ENCODE results near the gene CCDC34.

The CCDC34 gene

DNA sequence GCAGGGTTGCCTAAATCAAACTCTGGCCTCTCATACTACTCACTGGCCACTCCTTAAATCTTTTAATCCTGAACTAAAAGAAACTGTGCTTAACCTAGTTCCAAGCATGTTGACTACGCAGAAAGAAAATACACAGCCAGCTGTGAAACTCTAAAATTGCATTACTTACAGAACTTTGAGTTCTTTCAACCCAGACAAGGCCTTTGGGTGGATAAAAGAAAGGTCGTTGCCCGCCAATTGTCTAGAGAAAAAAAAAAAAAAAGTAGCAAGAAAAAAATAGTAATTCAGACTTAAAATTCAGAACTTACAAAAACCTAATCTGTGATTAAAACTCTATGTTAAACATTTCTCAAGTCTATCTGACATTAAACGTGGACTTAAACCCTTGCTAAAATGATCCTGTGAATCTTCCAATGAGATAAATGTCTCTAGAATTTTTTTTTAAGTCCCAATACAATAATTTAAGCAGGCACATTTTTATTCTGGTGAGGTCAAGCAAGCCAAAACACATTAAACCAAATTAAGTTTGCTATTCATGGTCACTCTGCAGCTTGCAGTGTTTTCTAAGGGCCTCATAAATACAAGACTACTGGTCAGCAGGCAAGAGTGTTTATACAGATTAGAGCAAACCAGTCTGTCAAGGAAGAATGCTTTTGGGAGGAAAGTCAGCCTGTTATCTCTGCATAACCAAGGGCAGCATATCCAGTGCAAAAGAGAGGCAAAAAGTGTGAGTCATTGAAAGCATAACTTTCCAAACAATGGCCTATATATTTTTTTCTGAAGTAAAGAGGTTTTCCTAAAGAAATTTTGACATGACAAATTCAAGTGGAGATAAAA, 29.5 kb upstream of the CCDC34 start:
- DNase-seq: no peak

DNA sequence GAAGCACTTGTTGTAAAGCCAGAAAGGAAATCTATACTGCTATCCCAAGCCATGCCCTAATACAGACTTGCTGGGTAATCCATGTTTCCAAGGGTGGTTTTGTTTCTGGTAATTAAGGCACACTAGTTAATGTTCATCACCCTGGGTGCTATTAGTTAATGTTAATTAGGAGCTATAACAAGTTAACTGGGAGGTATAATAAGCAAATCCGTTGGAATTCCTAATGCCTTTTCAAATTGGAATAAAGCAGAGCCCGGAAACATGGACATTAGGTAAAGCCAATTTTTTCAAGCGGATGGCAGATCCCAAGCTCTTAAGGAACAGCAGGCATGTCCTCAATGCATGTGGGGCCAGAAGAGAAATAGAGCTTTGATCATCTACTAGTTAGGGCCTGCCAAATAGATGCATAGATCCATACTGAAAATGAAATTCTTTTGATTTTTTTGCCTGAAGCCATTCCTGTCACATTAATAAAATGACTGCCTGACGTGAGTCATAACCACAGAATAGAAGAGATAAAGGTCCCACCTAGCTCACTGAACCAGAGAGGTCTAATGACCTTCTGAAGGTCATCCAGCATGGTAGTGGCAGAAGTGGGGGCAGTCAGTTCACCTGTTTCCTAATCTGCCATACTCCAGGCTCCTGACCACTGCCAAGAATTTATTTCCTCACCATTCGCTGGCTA, 28.5 kb upstream of the CCDC34 start:
- no peak for DNase-seq

DNA sequence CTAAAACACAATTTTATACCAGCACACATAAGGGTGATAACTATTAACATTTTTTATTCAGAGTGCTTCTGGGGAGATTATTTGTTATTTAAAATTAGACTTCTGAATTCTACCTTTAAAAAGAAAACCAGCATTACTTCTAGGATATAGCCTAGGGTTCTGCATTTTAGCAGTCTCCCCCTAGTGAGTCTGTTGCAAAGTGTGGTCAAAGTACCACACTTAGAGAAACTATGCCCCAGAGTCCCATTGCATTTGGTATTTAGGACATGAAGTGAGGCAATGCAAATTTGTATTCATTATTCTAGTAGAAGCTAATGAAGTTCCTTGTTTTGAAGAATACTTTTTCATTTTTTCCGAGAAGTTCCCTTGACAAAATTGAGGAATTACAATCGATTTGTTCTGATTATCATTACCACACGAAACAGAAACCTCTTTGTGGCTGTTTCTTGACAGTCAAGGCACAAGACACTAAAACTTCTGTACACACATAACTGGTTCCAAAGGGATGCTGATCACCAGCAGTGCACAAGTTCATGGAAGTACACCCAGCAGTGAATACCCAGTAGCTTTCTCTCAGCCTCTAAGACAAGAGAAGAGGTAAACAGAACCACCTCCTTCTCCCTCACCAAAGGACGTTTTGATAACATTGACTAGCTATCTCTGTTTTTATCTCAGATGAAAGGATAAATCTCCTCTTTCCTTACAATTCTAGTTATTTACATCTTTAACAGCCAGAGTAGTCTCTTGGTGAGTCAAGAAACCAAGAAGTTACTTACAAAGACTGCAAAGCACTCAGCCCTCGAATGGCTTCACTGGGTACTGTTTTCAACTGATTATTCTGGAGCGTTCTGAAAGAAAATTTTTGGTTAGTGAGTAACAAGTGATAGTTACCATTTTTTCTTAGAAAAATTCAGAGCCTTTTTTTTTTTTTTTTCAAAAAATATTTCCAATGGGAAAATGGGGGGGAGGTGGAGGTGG, 27.6 kb upstream of the CCDC34 start:
- DNase-seq: no peak

DNA sequence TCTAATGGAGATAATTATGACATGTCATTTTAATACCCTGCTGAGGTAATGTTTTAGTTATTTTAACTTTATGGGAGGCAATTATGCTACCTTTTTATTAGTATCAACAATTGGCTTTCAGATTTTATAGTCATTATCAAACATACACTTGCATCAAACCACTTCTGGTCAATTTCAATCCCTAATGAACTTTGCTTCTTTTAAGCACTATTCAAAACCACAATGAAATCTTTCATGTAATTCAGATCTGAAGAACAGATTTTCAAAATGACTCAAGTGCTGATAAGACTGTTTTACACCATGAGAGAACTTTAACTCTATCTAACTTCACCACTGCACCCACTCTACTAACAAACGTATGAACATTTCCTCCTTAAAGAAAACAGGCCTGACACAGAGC, 25.9 kb upstream of the CCDC34 start:
- no peak for DNase-seq

DNA sequence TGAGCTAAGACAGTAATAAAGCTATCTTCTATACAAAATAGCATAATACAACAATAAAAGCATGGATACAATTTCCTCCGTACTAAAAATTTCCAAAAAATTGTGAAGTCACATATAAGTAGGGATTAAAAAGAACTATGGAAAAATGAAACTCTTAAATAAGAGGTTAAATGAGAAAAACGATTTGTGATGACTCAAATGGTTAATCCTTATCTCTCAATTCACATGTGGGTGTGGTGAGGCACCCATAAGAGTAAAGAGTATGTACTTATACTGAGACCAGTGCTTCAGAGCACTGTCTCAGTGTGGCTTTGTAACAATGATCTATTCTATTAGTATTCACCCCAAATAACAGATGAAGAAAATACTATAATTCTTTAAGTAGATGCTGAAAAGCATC, 25.0 kb upstream of the CCDC34 start:
- no peak for DNase-seq

DNA sequence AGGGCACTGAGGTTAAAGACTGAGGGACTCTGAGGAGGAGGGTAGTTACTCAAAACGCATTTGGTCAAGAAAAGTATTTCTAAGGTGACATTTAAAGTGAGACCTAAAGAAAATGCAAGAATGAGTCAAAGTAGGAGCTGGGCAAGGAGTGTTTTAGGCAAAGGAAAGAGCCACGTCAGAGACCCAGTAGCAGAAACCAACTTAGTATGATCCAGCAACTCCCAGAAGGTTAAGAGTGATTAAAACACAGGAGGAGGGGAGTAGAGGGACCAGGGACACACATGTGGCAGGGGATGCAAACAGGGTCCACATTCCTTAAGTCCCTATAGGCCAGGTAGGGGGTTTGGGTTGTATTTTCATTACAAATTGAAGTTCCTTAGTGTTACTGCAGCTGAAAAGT, 24.3 kb upstream of the CCDC34 start:
- no peak for DNase-seq

DNA sequence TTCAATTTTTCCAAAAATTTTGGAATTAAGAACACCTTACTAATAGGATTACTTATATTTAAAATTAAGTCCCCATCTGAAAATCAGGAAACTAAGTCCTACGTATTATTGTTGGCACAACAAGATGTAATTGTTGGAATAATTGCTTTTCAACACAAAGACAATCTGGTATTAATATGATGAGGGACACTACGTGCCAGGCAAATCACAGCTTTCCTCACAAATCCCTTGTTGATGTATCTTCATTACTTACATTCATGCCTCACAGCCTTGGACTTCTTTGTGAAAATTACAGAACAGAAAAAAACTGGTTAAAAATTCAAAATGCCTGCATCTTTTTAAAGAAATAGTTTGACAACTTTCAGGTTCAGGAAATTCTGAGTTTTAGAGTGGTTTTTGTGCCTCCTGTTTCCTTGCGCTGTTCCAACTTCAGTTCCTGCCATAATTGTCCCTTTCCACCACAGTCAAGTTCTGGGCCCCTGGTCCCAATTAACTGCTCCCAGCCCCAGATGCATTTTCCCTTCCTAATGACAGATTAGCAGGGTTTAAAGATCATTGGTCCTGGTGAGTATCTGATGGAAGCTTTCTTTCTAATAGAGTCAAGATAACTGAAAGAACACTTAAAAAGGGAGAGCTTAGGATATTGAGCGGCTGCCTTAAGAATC, 23.3 kb upstream of the CCDC34 start:
- DNase-seq: no peak

DNA sequence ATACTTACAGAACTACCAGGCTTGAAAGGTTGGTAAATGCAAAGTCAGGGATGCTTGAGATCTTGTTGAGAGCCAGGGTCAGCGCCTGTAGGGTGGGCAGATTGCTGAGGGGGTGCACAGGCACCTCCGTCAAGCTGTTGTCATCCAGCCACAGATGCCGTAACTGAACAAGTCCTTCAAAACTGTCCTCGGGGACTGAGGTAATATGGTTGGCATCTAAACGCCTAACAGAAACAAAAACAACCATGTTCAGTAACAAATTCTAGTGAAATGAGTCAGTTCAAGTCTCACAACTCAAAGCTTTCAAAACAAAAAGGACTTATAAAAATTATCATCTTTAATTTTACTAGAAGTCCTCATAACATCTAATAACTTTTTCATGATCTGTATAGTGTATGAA, 22.2 kb upstream of the CCDC34 start:
- no peak for DNase-seq

DNA sequence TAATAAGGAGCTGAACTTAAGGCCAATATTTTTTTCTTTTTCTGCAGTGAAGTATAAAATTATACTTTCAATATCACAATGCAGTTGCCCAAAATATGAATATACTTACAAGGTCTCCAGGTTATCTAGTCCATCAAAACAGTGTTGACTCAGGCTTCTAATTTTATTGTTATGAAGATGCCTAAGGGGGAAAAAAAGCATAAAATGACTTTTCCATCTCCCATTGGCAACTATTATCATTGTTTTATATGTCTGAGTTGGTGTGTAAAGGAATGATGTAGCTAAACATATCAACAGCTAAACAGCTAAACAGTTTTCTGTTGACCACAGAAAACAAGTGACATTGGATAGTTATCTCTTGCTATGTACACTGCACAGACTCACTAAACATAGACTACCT, 21.2 kb upstream of the CCDC34 start:
- DNase-seq: no peak

DNA sequence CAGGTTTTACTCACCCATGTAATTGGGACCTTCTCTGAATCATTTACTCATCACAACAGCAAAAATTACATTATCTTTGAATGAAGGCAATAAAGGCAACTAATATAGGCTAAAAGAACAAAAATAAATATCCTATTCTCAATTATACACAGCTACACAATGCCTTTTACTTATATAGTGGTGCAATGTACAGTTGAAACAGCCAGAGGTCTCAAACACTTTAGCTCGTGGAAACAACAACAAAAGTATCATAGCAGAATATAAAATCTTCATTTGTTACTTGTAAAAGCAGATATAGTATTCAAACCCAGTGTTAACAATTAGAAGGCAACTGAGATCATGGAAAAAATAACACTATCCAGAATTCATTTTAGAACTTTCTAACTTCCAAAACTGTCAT, 20.6 kb upstream of the CCDC34 start:
- no peak for DNase-seq

DNA sequence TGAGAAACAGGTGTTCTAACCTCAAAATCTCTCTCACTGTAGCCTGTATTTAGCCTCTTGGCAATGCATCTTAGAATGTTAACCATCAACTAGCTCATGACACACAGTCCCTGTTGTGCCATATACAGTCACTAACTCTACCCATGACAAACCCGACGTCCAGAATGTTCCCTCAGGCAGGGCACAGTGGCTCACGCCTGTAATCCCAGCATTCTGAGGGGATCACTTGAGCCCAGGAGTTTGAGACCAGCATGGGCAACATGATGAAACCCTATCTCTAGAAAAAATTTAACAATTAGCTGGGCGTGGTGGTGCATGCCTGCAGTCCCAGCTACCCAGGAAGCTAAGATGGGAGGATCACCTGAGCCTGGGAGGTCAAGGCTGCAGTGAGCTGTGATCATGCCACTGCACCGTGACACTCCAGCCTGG, 18.2 kb upstream of the CCDC34 start:
- DNase-seq: no peak

DNA sequence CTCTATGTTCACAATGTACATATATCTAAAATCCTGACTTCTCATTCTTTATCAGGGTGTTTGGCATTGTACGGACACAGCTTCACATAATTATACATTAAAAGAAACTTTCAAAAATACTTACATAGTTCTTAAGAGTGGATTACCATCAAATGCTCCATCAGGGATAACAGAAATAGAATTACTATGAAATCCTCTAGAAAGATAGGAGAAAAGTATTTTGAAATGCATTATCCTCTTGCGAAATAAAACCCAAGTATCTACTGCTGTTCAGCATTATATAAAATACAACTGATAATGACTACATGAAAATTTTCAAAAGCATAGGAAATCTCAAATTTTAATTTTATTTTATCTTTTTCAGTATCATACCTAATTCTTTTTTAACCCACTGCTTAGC, 17.8 kb upstream of the CCDC34 start:
- no peak for DNase-seq

DNA sequence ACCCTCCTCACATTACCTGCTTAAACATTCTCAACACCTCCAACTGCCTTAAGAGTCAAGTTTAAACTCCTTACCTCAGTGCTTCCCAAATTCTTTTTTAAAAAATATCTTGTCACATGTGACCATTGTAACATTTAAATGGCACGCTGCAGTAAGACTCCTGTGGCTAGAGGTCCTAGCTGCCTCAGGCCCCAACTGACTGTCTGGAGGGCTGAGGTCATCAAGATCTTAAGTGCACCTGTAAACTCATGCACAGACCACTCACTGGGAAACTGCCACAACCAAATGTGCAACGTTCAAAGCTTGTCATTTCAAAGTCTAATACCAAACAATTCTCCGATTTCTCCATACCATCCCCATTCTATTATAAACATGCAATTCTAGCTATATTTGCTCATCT, 16.4 kb upstream of the CCDC34 start:
- no peak for DNase-seq

DNA sequence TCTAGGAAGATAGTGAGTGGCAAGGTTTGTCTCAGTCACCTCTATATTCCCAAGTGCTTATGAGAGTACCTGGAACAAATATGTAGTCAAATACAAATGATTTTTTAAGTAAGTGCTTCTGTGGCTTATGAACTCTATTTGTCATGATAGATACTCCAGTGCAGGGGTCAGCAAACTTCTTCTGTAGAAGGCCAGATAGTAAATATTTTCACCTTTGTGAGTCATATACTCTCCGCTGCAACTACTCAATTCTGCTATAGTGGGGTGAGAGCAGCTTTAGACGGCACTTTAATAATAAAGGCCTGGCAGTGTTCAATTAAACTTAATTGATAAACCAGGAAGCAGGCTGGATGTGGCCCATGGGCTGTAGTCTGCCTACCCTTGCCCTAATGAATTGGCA, 12.4 kb upstream of the CCDC34 start:
- DNase-seq: no peak

DNA sequence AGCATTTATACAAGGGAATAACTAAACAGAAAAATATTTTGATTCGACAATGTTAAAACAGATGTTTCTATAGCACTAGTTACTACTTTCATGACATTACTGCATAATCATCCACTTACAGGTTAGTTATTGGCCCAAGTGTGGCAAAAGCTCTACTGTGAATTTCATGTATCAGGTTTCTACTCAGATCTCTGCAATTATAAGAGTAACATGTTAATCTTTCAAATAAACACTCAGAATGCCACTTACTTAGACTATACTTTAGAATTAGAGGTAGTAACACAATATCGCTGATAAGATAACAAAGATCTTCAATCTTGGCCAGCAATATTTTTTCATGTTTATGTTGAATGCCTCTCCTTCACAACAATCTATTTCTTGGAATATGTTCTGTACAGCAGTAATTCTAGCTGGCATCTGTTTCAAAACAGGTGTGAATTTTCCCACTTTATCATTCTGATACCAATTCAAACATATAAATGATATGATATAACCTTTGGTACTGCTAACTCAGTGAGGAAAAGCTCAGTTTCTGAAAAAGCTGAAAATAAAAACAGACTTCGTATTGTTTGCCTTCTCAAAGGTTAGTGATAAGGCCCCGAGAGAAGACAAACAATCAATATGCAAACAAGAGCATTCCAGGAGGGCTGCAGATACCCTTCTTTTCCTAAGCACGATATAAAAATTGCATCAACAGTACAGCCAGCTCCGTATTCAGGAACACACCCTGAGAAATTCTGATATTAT, 11.0 kb upstream of the CCDC34 start:
- no peak for DNase-seq

DNA sequence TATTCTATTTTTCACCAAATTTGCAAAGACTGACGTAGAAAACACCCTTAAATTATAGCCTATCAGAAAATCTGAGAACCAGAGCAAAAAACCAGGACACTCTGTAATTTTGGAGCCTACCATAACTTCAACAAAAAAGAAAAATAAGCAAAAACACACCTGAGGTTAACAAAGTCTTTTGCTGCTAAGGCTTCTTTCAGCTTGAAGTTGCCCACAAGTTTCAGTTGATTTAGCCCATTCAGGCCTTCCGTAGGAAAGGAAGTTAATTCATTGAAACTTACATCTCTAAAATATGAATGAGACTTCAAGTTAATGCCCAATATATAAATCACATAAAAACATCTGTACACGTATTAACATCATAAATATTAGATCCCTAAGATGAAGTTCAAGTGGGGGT, 10.4 kb upstream of the CCDC34 start:
- DNase-seq: no peak

DNA sequence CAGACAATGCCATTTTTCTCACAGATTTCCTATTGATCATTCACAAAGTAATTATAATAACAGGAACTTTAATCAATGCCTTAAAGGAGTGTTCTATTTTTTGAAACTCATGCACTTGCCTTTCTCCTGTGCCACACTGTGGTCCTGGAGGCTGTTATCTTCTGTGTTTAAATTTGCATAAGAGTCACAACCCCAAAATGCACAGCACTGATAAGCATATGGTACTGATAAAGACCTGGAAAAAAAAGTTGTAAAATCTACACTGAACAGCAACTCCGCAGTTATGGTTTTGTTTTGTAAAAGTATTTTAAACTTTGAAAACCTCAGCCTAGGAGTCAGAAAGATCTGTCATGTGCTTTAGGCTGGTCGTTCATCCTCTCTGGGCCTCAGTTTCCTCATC, 9.1 kb upstream of the CCDC34 start:
- no peak for DNase-seq

DNA sequence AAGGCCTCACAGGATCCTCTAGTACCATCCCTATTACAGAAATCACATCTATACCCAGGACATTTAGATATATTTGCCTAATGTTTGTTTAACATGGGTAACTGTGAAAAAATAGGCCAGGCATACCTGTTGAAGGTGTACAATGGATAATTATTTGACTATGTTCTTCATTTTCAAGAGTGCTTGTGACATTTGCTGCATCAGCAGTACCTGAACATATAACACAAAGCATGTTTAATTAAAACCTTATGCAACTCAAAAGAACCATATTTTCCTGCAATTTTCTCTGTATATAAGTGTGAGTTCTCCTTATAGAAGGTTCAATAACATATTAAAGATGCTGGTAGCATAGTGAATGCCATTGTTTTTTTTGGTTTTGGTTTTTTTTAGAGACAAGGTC, 8.5 kb upstream of the CCDC34 start:
- no peak for DNase-seq

DNA sequence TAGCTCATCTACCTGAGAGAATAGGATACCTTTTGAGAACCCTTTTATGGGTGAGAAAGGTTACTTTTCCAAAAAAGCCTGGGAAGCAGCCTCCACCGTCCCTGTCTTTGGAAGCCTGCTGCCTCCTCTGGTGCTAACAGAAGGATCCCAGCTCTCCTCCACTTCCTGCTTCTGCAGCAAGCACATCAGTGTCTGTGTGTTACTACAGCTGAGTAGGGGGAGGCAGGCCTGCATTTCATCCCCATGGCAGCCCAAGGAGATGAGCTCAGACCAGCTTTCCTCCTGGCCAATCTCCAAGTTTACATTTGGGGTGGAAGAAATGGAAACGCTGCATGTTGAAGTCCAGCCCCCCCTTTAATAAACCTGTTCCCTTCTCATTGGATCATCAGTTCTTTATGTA, 7.4 kb upstream of the CCDC34 start:
- no peak for DNase-seq

DNA sequence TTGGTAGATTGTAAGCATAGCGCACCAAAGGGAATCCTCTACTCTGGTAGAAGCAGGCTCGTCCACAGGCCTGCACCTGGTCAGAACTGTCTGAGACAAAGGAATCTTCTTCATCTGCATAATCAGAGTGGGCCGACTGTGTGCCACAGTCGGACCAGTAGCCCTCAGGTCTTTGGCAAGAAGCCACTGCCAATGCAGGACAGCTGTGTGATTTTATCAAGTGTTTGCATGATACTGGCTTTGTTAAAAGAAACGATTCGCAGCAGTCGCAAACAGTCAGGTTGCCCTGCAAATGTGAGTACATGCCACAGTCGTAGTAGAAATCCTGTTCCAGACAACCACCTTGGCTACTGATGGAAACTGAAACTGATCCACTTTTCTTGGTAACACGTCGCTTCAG, 4.9 kb upstream of the CCDC34 start:
- no peak for DNase-seq

DNA sequence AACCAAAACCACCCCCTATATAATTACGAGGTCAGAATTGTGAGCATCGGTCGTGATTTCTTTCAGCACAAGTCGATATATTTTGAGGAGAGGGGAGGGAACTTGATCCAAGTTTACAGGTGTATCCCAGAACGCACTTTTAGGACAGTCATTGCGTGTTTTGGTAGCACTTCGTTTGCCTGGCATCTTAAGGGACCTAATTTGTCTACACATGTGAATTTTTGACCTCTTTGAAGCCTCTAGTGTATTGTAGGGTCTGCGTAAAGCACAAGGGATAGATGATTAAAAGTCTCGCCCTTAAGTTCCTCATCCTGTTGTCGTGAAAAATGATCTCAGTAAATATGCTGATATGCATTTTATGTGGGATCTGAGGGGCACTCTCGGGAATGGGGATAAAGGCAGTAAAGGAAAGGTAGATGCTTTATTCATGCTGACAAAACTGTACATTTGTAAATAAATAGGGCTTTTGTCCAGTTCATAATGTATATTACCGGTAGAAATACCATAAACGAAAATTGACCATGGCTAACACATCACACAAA, 632 bp upstream of the CCDC34 start:
- DNase-seq: no peak

Data from activated CD4-positive, CD25-positive, alpha-beta regulatory T cell treated with anti-CD3 and anti-CD28 coated beads, Interleukin-2, amount 50 U/mL, for 72 hours (primary cell).